T1000 (cell line): ENCODE measurements around the gene ZNF106.

Source experiments
- DNase-seq: peaks from one replicate; lab custom pipeline; 2025; ENCODE audit warnings: mixed read lengths; lab: John Stamatoyannopoulos, UW

The ZNF106 gene

GRCh38 chr15:42405863-42406482 lies 85.0 kb downstream of the ZNF106 start:
- DNase-seq, result no peak

- no peak for DNase-seq
These were observed 86.3 kb downstream of the ZNF106 start for GRCh38 chr15:42404461-42405235.

- DNase-seq, result no peak
These were observed 87.6 kb downstream of the ZNF106 start for GRCh38 chr15:42403389-42403788.

GRCh38 chr15:42402455-42403205 lies 88.3 kb downstream of the ZNF106 start:
- no peak for DNase-seq

- DNase-seq, result no peak
These were observed 89.1 kb downstream of the ZNF106 start for GRCh38 chr15:42401544-42402454.

- no peak for DNase-seq
These were observed 95.1 kb downstream of the ZNF106 start for GRCh38 chr15:42395838-42396237.

GRCh38 chr15:42394106-42394505 lies 96.8 kb downstream of the ZNF106 start:
- DNase-seq, result no peak

GRCh38 chr15:42392309-42393024 lies 98.5 kb downstream of the ZNF106 start:
- DNase-seq, result no peak

GRCh38 chr15:42387603-42388002 lies 103.3 kb downstream of the ZNF106 start:
- no peak for DNase-seq

- no peak for DNase-seq
These were observed 104.8 kb downstream of the ZNF106 start for GRCh38 chr15:42385980-42386700.

GRCh38 chr15:42385206-42385979 lies 105.5 kb downstream of the ZNF106 start:
- no peak for DNase-seq

GRCh38 chr15:42384597-42384996 lies 106.3 kb downstream of the ZNF106 start:
- DNase-seq, result no peak

GRCh38 chr15:42378011-42378410 lies 112.9 kb downstream of the ZNF106 start:
- no peak for DNase-seq

- no peak for DNase-seq
These were observed 115.0 kb downstream of the ZNF106 start for GRCh38 chr15:42375941-42376340.

GRCh38 chr15:42375252-42375651 lies 115.7 kb downstream of the ZNF106 start:
- DNase-seq, result no peak

- no peak for DNase-seq
These were observed 116.1 kb downstream of the ZNF106 start for GRCh38 chr15:42374810-42375209.

- no peak for DNase-seq
These were observed 117.0 kb downstream of the ZNF106 start for GRCh38 chr15:42373936-42374335.

- no peak for DNase-seq
These were observed 117.7 kb downstream of the ZNF106 start for GRCh38 chr15:42373274-42373673.

- no peak for DNase-seq
These were observed 119.8 kb downstream of the ZNF106 start for GRCh38 chr15:42371096-42371495.

- DNase-seq, result no peak
These were observed 122.8 kb downstream of the ZNF106 start for GRCh38 chr15:42368096-42368495.
